Esophagus squamous epithelium (tissue), 4 donors: Measurements from ENCODE around the gene CDC14A.

Experiments
- POLR2A ChIP-seq, 4 donors: fragments of 450-650 bp; IDR thresholded peaks; one replicate each; pipeline ENCODE4 v1.6.1; 2017; ENCODE audit warnings: antibody characterized with exemption in 4 of 4, mild to moderate bottlenecking in 4 of 4, moderate library complexity in 3 of 4
- TF ChIP-seq, protein P1 (sequence below), 6 experiments: fragments of 450-650 bp in 4 of 6; fragments of 200-600 bp in 2 of 6; sonication (generic) in 2 of 6; IDR thresholded peaks; one replicate each; pipeline ENCODE4 v1.5.1; 2016 to 2019; ENCODE audit warnings: antibody characterized with exemption in 6 of 6, mild to moderate bottlenecking in 4 of 6, moderate library complexity in 4 of 6

DNA sequence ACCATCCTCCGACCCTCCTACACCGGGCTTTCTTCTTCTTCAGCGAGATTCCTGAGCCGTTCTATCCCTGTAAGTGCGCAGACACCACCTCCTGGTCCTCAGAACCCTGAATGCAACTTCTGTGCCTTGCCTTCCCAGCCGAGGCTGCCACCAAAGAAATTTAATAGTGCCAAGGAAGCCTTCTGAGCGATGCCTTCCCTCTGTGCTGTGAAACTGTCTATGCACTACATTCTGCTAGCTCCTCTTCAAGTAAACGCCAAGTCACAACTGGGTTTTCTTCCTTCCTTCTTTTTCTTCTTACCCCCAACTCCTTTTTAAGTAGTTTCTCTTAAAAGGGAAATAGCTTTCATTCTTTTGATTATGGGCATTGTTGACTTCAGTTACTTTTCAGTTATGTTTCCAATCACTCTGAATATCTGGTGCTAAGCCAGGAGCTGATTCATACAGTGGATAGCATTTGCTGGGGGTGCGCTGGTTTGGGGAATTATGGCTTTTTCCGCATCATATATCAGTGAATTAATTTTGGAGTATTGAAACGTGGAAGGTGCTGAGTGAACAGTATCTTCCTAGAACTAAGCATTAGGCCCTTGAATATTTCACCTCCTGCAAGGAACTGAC is 147.0 kb downstream of the CDC14A start:
- TF ChIP-seq, protein P1, sequence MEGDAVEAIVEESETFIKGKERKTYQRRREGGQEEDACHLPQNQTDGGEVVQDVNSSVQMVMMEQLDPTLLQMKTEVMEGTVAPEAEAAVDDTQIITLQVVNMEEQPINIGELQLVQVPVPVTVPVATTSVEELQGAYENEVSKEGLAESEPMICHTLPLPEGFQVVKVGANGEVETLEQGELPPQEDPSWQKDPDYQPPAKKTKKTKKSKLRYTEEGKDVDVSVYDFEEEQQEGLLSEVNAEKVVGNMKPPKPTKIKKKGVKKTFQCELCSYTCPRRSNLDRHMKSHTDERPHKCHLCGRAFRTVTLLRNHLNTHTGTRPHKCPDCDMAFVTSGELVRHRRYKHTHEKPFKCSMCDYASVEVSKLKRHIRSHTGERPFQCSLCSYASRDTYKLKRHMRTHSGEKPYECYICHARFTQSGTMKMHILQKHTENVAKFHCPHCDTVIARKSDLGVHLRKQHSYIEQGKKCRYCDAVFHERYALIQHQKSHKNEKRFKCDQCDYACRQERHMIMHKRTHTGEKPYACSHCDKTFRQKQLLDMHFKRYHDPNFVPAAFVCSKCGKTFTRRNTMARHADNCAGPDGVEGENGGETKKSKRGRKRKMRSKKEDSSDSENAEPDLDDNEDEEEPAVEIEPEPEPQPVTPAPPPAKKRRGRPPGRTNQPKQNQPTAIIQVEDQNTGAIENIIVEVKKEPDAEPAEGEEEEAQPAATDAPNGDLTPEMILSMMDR (IDR thresholded peaks at IDR 0.05): no peak
- TF ChIP-seq POLR2A (IDR thresholded peaks at IDR 0.05): no peak
